Skeletal muscle satellite cell (primary cell): ENCODE data around the gene IFFO2. TPM values are rescaled to one million over a fixed set of nuclear protein-coding genes. Genes with fewer than 3 reads are reported as not detected.

Source experiments
- H3K27me3 ChIP-seq: 2 replicates; pipeline ENCODE4 v1.7.0; 2013; ENCODE audit warnings: low read length; ENCODE audit not compliant: control insufficient read depth, insufficient read depth
- H3K36me3 ChIP-seq: 2 replicates; pipeline ENCODE4 v1.7.0; 2013; ENCODE audit warnings: mild to moderate bottlenecking, control low read depth, low read length; ENCODE audit not compliant: insufficient read depth
- H3K4me1 ChIP-seq: 2 replicates; pipeline ENCODE4 v1.7.0; 2013; ENCODE audit warnings: low read length; ENCODE audit not compliant: control insufficient read depth, insufficient read depth
- H3K4me2 ChIP-seq: 2 replicates; pipeline ENCODE4 v1.7.0; 2013; ENCODE audit warnings: mild to moderate bottlenecking, low read length
- H3K4me3 ChIP-seq: 2 replicates; pipeline ENCODE4 v1.7.0; 2013; ENCODE audit warnings: low read length
- H3K9ac ChIP-seq: 2 replicates; pipeline ENCODE4 v1.7.0; 2013; ENCODE audit warnings: mild to moderate bottlenecking, low read depth, low read length, moderate library complexity
- H3K9me3 ChIP-seq: replicated peaks from 2 replicates; pipeline ENCODE4 v1.7.0; 2013; ENCODE audit warnings: mild to moderate bottlenecking, control low read depth, low read length
- small RNA-seq: library from RNA; depleted of rRNA; stranded (forward); fragments of <200 nt; gene quantifications from one replicate; pipeline ENCODE3, GENCODE V24; 2012

IFFO2 gene

GRCh38 chr1:18866314-18866713 is 90.2 kb downstream of the IFFO2 start:
- Histone ChIP-seq H3K9ac (no peak overlapping the region), H3K9me3 (no peaks in the 10 kb centered on the region), H3K4me1 (no peaks in the 10 kb centered on the region), H3K36me3 (no peaks in the 10 kb centered on the region), H3K4me2 (no peak overlapping the region), H3K27me3 (peaks cover 14% of the 10 kb centered on the region), H3K4me3 (no peak overlapping the region)

DNA sequence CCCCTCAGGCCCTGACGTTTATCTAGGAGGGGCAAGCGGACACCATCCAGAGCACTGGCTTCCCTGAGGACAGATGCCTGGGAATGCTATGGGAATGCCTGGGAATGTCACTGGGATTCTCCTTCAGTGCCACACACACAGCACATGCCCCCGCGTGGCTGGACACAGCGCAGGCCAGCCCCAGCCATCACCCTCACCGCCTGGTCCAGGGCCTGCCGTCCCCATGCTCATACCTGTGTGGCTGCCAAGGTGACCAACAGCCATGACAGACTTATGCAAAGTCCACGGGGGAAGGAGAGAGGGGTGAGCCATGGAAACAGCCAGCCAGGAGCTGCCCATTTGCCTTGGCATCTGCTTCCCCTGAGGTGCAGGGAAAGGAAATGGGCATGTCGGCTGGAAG is 91.3 kb downstream of the IFFO2 start:
- Histone ChIP-seq H3K4me1 (no peaks in the 10 kb centered on the region), H3K9ac (no peak overlapping the region), H3K36me3 (no peaks in the 10 kb centered on the region), H3K4me3 (no peak overlapping the region), H3K9me3 (no peaks in the 10 kb centered on the region), H3K27me3 (peaks cover 14% of the 10 kb centered on the region), H3K4me2 (no peak overlapping the region)

DNA sequence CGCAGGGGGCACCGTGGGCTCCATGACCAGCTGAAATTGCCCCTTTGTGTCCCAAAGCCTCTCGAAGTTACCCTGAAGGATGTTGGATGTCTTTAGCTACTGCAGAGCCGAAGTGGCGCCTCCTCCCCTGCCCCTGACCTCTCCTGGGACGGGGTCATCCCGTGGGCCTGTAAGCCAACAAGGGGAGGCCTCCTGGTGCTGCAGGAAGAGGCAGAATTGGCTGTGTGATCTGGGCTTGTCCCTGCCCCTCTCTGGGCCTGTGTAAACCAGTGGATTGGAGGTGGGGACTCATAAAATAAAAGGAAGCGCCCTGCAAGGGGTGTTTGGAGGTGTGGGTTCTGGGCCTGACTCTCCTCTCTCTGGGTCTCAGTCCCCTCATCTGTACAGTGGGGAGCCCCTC is 94.9 kb downstream of the IFFO2 start:
- Histone ChIP-seq H3K4me3 (no peak overlapping the region), H3K9me3 (no peaks in the 10 kb centered on the region), H3K4me2 (no peak overlapping the region), H3K27me3 (peaks cover 8% of the 10 kb centered on the region), H3K9ac (no peak overlapping the region), H3K36me3 (no peaks in the 10 kb centered on the region), H3K4me1 (no peaks in the 10 kb centered on the region)

- Histone ChIP-seq H3K36me3 (no peaks in the 10 kb centered on the region), H3K27me3 (peaks cover 7% of the 10 kb centered on the region)
Measured at GRCh38 chr1:18861082-18861481, 95.4 kb downstream of the IFFO2 start.

DNA sequence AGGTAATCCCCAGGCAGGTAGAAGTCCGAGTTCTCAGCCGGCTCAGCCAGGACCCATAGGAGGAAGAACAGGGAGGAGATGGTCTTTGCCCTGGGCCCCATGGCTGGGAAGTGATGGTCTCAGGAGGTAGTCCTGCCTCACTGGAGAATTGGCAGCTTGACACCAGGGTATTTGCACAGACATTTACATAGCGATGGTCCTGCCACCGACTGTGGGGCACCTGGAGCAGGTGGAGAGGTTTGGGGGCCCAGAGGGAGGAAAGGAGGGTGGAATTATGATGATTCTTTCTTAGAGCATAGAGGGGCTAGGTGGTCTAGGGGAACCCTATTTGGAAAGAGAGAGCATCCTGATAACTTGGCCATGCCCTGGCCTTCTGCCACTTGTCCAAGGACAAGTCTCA is 96.9 kb downstream of the IFFO2 start, which contains the start of gene TAS1R2:
Gene TAS1R2, minus strand, starts transcription at position 101 of the 400 bp plus-strand sequence. Its CDS starts 0 bp downstream, at position 101.
- Histone ChIP-seq H3K4me3 (no peak within 1 kb of the TSS), H3K27me3 (no peaks in the 10 kb centered on the region), H3K36me3 (no peaks in the 10 kb centered on the region), H3K4me2 (no peak within 1 kb of the TSS), H3K9me3 (no peaks in the 10 kb centered on the region), H3K4me1 (no peaks in the 10 kb centered on the region), H3K9ac (no peak within 1 kb of the TSS)

More at GRCh38 chr1:18861082-18861481, 95.4 kb downstream of the IFFO2 start:
- H3K4me2 ChIP-seq = no peak overlapping the region
- no peaks in the 10 kb centered on the region for H3K4me1 ChIP-seq
- H3K9ac ChIP-seq = no peak overlapping the region
- H3K9me3 ChIP-seq = no peaks in the 10 kb centered on the region
- H3K4me3 ChIP-seq = no peak overlapping the region

DNA sequence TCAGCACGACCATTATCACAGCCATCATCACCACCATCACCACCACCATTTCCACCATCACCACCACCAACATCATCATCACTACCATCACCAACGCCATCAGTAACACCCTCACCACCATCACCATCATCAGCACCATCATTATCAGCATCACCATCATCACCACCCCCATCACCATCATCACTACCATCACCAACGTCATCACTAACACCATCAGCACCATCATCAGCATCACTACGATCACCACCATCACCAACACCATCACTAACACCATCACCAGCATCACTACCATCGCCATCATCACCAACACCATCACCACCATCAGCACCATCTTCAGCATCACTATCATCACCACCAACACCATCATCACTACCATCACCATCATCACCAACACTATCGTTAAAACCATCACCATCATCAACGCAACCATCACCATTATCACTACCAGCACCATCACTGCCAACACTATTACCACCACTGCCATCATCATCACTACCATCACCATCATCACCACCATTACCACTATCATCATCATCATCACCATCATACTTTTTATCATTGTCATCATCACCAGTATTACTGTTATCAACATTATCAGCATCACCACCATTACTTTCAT is 98.3 kb downstream of the IFFO2 start:
- Histone ChIP-seq H3K36me3 (no peaks in the 10 kb centered on the region), H3K9ac (no peak overlapping the region), H3K9me3 (no peaks in the 10 kb centered on the region), H3K4me2 (no peak overlapping the region), H3K27me3 (no peaks in the 10 kb centered on the region), H3K4me1 (no peaks in the 10 kb centered on the region), H3K4me3 (no peak overlapping the region)

GRCh38 chr1:18856435-18856834 is 100.0 kb downstream of the IFFO2 start:
- H3K36me3 ChIP-seq = no peaks in the 10 kb centered on the region

DNA sequence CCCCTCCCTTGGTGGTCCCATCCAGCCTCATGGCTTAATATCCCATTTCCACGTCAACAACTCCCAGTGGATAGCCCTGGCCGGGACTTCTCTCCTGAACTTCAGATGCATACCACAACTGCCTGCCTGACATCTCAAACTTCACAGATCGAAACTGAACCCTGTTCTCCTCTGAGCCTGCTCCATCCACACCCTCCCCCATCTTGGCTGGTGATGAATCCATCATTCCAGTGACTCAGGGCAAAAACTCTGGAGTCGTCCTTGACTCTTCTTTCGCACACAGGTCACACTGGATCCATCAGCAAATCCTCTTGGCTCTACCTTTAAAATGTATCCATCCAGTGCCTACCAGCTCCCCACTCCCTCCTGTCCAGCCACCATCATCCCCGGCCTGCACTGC is 100.9 kb downstream of the IFFO2 start:
- Histone ChIP-seq H3K27me3 (no peaks in the 10 kb centered on the region), H3K9ac (no peak overlapping the region), H3K9me3 (no peaks in the 10 kb centered on the region), H3K4me1 (no peaks in the 10 kb centered on the region), H3K4me3 (no peak overlapping the region), H3K4me2 (no peak overlapping the region), H3K36me3 (no peaks in the 10 kb centered on the region)

More at GRCh38 chr1:18856435-18856834, 100.0 kb downstream of the IFFO2 start:
- H3K4me3 ChIP-seq = no peak overlapping the region
- H3K4me2 ChIP-seq = no peak overlapping the region
- H3K27me3 ChIP-seq = no peaks in the 10 kb centered on the region
- H3K9me3 ChIP-seq = no peaks in the 10 kb centered on the region
- H3K4me1 ChIP-seq = no peaks in the 10 kb centered on the region
- no peak overlapping the region for H3K9ac ChIP-seq

- Histone ChIP-seq H3K9me3 (no peaks in the 10 kb centered on the region), H3K4me3 (no peak overlapping the region), H3K9ac (no peak overlapping the region), H3K4me1 (no peaks in the 10 kb centered on the region), H3K4me2 (no peak overlapping the region), H3K27me3 (no peaks in the 10 kb centered on the region), H3K36me3 (no peaks in the 10 kb centered on the region)
Measured at GRCh38 chr1:18854331-18855025, 102.0 kb downstream of the IFFO2 start.

Small RNA genes within 50 kb of the gene (small RNA-seq; reads per million reads assigned to genes)
- gene MIR1290 = not detected
- gene MIR4695 = not detected
